ENCODE results near the gene LRRC18.

Gene LRRC18

GRCh38 chr10:48903151-48903550 lies 36.5 kb downstream of the LRRC18 start:
- H3K4me3 ChIP-seq (ENCODE audit: low read depth, low read length), result no peak overlapping the region
- TF ChIP-seq CTCF (IDR thresholded peaks at IDR 0.05; ENCODE audit: borderline replicate concordance, insufficient read depth, low read depth, low read length), result no peak

GRCh38 chr10:48902096-48902495 lies 37.5 kb downstream of the LRRC18 start:
- no peak for TF ChIP-seq CTCF (IDR thresholded peaks at IDR 0.05; ENCODE audit: borderline replicate concordance, insufficient read depth, low read depth, low read length)
- H3K4me3 ChIP-seq (ENCODE audit: low read depth, low read length), result no peak overlapping the region

GRCh38 chr10:48901319-48901718 lies 38.3 kb downstream of the LRRC18 start:
- no peak overlapping the region for H3K4me3 ChIP-seq (ENCODE audit: low read depth, low read length)
- no peak for TF ChIP-seq CTCF (IDR thresholded peaks at IDR 0.05; ENCODE audit: borderline replicate concordance, insufficient read depth, low read depth, low read length)

DNA sequence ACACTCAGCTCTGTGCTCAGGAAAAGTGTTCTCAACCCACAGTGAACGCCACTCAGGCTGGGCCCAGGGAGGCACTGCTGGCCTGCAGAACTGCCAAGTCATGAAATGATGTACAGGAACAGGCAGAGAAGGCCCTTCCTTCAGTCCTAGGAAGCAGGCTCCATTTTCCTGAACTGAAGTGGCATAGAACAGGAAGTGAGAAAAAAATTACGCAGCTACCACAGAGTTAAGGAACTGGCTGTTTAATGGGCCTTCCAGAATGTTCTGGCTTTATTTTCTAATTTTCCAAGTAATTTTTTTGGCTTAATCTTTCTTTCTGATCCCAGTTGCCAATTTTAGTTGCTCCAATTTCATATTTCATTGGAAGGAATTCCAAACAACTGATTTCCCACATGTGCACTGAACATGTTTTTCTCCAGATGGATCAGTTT lies 39.3 kb downstream of the LRRC18 start:
- no peak for TF ChIP-seq CTCF (IDR thresholded peaks at IDR 0.05; ENCODE audit: borderline replicate concordance, insufficient read depth, low read depth, low read length)
- H3K4me3 ChIP-seq (ENCODE audit: low read depth, low read length), result no peak overlapping the region

- TF ChIP-seq CTCF (IDR thresholded peaks at IDR 0.05; ENCODE audit: borderline replicate concordance, insufficient read depth, low read depth, low read length), result no peak
- H3K4me3 ChIP-seq (ENCODE audit: low read depth, low read length), result no peak overlapping the region
Observed at GRCh38 chr10:48899781-48900180, 39.9 kb downstream of the LRRC18 start.

- TF ChIP-seq CTCF (IDR thresholded peaks at IDR 0.05; ENCODE audit: borderline replicate concordance, insufficient read depth, low read depth, low read length), result no peak
- H3K4me3 ChIP-seq (ENCODE audit: low read depth, low read length), result no peak overlapping the region
Observed at GRCh38 chr10:48898426-48898825, 41.2 kb downstream of the LRRC18 start.

- H3K4me3 ChIP-seq (ENCODE audit: low read depth, low read length), result no peak overlapping the region
- TF ChIP-seq CTCF (IDR thresholded peaks at IDR 0.05; ENCODE audit: borderline replicate concordance, insufficient read depth, low read depth, low read length), result no peak
Observed at GRCh38 chr10:48897441-48897790, 42.2 kb downstream of the LRRC18 start.

Measured in GM12875 (cell line).